AG08395 (cell line): ENCODE data around the gene CPA1.

Source experiments
- DNase-seq: peaks from one replicate; pipeline ENCODE4 v3.0.0; 2012; ENCODE audit warnings: mixed read lengths, low spot score

The CPA1 gene

DNA sequence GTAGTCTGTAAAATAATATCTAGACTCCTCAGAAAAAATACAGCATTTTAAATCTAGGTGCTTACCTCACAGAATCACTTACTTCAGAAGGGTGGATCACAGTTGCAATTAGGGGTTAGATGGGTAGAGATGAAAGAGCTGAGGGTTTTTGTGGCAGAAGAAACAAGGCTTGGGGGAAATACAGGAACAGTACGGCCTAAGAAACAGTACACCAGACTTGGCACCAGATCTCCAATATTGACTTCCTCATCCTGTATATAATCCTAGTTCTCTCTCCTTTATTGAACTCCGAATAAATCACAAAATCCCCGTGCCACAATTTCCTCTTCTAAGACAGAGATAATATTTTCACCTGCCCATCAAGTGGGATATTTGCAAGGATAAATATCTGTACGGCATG, 46.3 kb downstream of the CPA1 start:
- no peak for DNase-seq

DNA sequence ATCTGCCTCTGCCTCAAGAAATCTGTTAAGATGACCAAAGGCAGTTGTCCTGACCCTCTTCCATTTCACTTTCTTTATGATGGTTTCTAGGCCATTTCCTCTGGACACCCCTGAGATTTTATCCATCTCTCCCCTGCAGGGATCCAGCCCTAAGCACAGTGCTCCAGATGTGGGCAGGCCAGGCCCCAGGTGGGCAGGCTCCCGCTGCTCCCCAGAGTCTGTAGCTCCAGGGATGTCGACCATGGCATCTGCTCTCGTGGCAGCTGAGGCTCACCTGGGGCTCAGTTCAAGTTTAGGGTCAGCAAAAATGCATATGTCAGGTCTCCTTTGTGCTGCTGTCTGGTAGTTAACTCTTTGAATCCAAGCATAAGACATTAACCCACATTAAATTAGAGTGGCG, 48.7 kb downstream of the CPA1 start:
- no peak for DNase-seq

DNA sequence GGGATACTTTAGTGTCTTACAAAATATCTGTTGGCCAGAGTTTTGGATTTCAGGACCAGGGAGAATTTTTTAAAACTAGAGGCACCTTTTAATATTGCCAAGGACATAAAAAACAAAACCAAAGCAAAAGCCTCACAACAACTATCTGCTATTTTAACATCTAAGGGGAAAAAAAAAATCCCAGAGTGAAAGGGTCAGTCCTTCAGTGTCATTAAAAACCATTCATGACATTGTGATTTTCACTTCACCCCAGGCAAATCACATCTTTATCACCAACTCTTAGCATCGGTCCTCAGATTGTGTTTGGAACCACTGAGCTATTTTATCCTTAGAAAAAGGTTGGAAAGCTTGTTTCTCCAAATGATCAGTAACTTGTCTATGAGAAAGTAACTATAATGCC, 49.8 kb downstream of the CPA1 start:
- no peak for DNase-seq

DNA sequence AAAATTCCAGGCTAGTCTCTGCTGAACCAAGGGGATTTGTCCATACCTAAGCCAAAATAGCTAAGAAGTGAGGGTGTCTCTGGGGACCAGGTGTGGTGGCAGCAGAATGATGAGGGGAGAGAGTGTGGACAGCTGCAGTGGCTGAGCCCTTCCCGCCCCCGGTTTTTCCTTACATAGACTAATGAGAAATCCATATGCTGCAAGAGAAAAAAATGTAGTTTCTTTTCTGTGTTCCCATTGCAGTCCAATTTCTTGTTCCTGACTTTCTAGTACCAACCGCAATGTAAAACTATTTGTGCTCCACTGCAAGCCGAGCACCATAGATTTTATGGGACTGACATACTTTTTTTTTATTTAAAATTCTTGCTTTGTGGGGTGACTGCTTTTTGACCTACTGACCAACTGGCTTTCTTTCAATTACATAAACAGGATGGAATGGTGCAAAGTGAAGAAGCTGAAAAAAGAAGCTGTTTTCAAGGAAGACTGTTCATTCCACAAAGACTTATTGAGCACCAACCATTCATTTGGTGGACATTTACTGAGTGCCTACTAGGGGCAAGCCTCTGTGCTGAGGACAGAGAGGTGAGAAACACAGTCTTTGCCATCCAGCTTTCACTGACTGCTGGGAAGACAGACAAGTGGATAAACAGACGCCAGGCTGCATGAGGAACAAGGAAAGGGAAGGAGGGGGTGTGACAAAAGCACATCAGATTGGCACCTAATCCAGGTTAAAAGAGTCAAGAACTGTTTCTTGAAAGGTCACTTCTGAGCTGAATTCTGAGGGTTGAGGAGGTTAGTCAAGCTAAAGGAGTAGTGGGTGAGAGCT, 50.8 kb downstream of the CPA1 start:
- DNase-seq: peak; percentile 47

DNA sequence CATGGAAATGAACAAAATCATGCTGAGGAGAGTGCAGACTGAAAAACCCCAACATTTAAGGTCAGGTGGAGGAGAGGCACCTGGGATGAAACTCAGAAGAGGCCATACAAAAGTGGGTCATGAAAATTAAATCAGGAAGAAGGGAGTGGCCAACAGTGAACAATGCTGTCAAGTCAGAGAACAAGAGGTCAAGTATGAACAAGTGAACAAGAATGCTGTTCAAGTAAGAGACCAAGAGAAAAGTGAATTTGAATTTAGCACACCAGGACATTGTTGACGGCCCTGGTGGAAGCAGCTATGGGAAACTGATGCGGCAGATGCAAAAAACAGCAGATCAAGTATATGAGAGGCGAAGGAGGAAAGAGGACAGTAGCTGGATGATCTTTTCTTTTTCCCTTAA, 52.6 kb downstream of the CPA1 start:
- no peak for DNase-seq

DNA sequence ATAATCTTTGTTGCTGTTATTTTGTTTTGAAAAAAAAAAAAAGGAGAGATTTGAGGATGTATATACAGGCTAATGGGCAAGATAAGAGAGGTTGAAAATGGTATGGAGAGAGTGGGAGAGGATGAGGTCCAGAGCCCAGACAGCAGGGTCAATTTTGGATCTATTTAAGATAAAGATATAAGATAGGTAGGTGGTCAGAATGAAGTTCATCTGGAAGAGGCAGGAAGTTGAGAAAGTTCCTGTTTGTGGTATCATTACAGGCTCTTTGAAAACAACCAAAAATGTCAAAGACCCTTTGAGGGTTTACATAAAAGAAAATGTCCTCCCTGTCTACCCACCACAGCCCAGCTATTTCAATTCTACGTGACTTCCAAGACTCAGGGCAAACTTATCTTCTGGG, 53.0 kb downstream of the CPA1 start:
- no peak for DNase-seq

DNA sequence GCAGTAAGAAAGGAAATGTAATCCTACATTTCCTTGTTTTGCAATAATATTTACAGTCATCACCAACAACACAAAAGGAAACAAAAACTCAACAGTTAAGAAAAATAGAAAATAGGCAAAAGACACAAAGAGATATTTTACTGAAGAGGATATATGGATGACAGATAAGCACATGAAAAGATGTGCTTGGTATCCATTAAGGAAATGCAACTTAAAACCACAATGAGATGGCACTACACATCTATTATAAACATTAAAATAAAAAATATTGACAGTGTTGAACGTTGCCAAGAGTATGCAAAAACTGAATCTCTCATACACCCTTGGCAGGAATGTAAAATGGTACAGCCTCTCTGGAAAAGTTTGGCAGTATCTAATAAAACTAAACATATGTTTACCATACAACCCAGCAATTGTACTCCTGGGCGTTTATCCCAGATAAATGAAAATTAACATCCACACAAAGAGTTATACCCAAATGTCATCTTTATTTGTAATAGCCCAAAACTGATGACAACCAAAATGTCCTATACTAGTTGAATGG, 55.1 kb downstream of the CPA1 start:
- DNase-seq: no peak

DNA sequence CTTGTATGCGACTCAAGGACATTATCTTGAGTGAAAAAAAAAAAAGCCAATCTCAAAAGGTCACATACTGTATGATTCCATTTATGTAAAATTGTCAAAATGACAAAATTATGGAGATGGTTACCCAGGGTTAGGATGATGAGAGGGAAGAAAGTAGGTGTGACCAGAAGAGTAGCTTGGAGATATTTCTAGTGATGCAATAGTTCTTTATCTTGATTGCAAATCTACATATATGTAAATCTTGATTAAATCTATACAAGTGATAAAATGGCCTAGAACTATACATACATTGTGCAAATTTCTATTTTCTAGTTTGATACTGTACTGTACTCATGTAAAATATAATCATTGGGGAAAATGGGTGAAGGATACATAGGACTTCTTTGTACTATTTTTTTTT, 56.0 kb downstream of the CPA1 start:
- DNase-seq: no peak
